ENCODE results near the gene KIF3B. TPM values are rescaled to one million over a fixed set of nuclear protein-coding genes. Genes with fewer than 3 reads are reported as not detected.

Gene KIF3B
- total and polyA plus RNA-seq, 8 donors = 11.0 to 35.4 (median 25.7) TPM

DNA sequence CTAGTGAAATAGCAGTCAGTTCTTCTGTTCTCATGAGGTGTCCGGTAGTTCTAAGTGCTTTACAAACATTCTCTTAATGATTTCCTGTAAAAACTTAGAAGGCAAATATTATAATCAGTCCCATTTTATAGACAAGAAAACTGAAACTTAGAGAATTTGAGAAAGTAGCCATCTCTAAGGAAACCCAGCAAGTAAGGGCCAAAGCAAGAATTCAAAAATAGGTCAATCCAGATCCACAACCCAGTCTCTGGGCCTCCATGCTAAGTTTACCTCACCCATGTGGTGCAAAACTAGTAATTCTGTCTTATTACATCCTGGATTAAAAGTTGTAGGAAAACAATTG lies 53.1 kb downstream of the KIF3B start:
- ATAC-seq = no peak
- DNase-seq = no peak
- Histone ChIP-seq H3K27me3 (no peaks in the 10 kb centered on the region), H3K9me3 (no peaks in the 10 kb centered on the region), H3K27ac (peak overlapping the region in 3 of 4 donors; percentile 66 to 86 (median 74)), H3K4me3 (no peak overlapping the region), H3K4me1 (peaks cover 53 to 66% (median 64%) of the 10 kb centered on the region in 3 donors), H3K36me3 (peaks cover 0 to 17% (median 0%) of the 10 kb centered on the region in 3 donors)
- intact Hi-C loops (cut with DNase I) = no loop called here
- FAIRE-seq = no peak
- TF ChIP-seq CTCF (IDR thresholded peaks at IDR 0.05) = no peak
- WGBS, 2 donors = 24 to 29% methylated on average over 1 of the region's 1 CpG

DNA sequence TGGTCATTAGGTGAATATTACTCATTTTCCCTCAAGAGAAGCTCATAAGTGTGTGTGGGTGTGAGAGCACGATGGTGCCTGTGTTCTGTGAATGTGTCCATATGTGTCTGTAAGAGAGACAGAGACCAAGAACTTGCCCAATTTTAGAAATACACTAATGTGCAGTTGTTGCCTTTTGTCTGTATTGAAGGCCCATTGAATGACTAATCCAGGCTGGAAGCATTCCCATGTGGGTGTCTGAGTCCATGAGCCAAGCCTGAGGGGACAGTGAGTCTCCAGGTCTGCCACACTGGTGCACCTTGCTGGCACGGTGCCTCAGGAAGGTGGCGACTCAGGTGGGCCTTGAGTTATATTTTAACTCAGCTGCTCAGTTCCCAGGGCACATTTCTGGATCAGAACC lies 55.2 kb downstream of the KIF3B start:
- Histone ChIP-seq H3K27me3 (no peaks in the 10 kb centered on the region), H3K36me3 (peaks cover 0 to 17% (median 0%) of the 10 kb centered on the region in 3 donors), H3K27ac (peak overlapping the region; percentile 50 to 86 (median 70)), H3K4me3 (no peak overlapping the region), H3K4me1 (peaks cover 45 to 60% (median 50%) of the 10 kb centered on the region in 3 donors), H3K9me3 (no peaks in the 10 kb centered on the region)
- WGBS, 2 donors = 17 to 18% methylated on average over 3 of the region's 3 CpGs
- no peak for TF ChIP-seq CTCF (IDR thresholded peaks at IDR 0.05)
- ATAC-seq = peak; percentile 80 to 84 (median 81)
- intact Hi-C loops (cut with DNase I) = no loop called here
- peak; percentile 88 to 96 (median 93) for DNase-seq
- no peak for FAIRE-seq

DNA sequence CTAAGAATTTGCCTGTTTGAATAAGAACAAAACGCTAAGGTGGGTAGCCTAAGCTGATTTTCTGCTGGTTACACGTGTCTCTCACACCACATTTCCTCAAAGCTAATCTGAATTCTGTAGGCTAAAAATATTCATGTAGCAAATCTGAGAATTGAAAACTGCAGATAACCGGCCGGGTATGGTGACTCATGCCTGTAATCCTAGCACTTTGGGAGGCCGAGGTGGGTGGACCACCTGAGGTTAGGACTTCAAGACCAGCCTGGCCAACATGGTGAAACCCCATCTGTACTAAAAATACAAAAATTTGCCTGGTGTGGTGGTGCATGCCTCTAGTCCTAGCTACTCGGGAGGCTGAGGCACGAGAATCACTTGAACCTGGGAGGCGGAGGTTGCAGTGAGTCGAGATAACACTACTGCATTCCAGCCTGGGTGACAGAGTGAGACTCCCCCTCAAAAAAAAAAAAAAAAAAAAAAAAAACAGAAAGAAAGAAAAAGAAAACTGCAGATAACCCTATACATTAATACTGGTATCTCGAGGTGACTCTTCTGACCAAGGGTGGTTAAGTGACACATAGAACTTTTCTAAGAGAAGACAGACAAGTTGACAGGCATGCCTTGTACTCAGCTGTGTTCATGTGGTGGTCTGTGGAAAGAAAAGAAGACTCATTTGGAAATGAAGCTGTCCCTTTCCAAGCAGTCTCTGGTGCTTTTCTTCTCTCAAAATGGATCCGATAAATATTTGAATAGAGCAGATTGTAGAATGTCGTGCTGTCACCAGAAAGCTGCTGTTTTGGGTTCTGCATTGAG lies 55.9 kb downstream of the KIF3B start:
- Histone ChIP-seq H3K9me3 (no peaks in the 10 kb centered on the region), H3K27me3 (no peaks in the 10 kb centered on the region), H3K27ac (peak overlapping the region; percentile 50 to 86 (median 70)), H3K4me1 (peaks cover 45 to 58% (median 50%) of the 10 kb centered on the region in 3 donors), H3K36me3 (peaks cover 0 to 17% (median 0%) of the 10 kb centered on the region in 3 donors), H3K4me3 (no peak overlapping the region)
- intact Hi-C loops (cut with DNase I) = no loop called here
- DNase-seq (no peak), ATAC-seq (peak in 3 of 4 donors; percentile 8 to 13 (median 11)), FAIRE-seq (no peak)
- WGBS, 2 donors = 31 to 33% methylated on average over 12 of the region's 12 CpGs
- TF ChIP-seq CTCF (IDR thresholded peaks at IDR 0.05) = no peak

GRCh38 chr20:32333988-32334885 lies 56.8 kb downstream of the KIF3B start:
- Histone ChIP-seq H3K4me1 (peaks cover 45 to 62% (median 50%) of the 10 kb centered on the region in 3 donors), H3K27ac (peak overlapping the region; percentile 26 to 86 (median 70)), H3K27me3 (no peaks in the 10 kb centered on the region), H3K4me3 (no peak overlapping the region), H3K9me3 (no peaks in the 10 kb centered on the region), H3K36me3 (peaks cover 0 to 17% (median 0%) of the 10 kb centered on the region in 3 donors)
- no peak for FAIRE-seq
- peak; percentile 59 to 74 (median 70) for DNase-seq
- WGBS, 2 donors = 24 to 25% methylated on average over 13 of the region's 13 CpGs
- TF ChIP-seq CTCF (IDR thresholded peaks at IDR 0.05) = no peak
- peak; percentile 46 to 68 (median 61) for ATAC-seq
- intact Hi-C loops (cut with DNase I) = no loop called here

Data from pancreas (tissue), 10 donors.